Neural cell (in vitro differentiated cells): ENCODE measurements around the gene PAOX. TPM values are rescaled to one million over a fixed set of nuclear protein-coding genes. Genes with fewer than 3 reads are reported as not detected.

Experiments
- H2AFZ ChIP-seq: fragments of 200-600, 300-800 bp; sonication (generic), shearing (Covaris generic); 2 replicates; pipeline ENCODE4 v1.6.0; 2014; ENCODE audit warnings: low read depth, mild to moderate bottlenecking, antibody characterized with exemption, low read length, moderate library complexity
- H3F3A ChIP-seq: fragments of 200-600 bp; shearing (Covaris generic); 2 replicates; pipeline ENCODE4 v1.6.1; 2016; ENCODE audit warnings: mild to moderate bottlenecking, moderate library complexity, mixed read lengths, antibody characterized with exemption, low read length; ENCODE audit not compliant: insufficient read depth, poor library complexity, severe bottlenecking
- H3K27ac ChIP-seq: fragments of 200-600, 300-800 bp; sonication (generic), shearing (Covaris generic); 2 replicates; pipeline ENCODE4 v1.5.1; 2014; ENCODE audit warnings: mild to moderate bottlenecking, low read length, moderate library complexity
- H3K27me3 ChIP-seq: fragments of 300-800, 200-600 bp; sonication (generic), shearing (Covaris generic); 2 replicates; pipeline ENCODE4 v1.6.0; 2014; ENCODE audit warnings: mild to moderate bottlenecking, low read depth, low read length, moderate library complexity; ENCODE audit not compliant: insufficient read depth
- H3K36me3 ChIP-seq: fragments of 300-800, 200-600 bp; sonication (generic), shearing (Covaris generic); 2 replicates; pipeline ENCODE4 v1.5.1; 2014; ENCODE audit warnings: mild to moderate bottlenecking, antibody characterized with exemption, low read length, moderate library complexity; ENCODE audit not compliant: insufficient read depth
- H3K4me2 ChIP-seq: fragments of 300-800, 200-600 bp; sonication (generic), shearing (Covaris generic); 2 replicates; pipeline ENCODE4 v1.6.0; 2014; ENCODE audit warnings: mild to moderate bottlenecking, low read length
- H3K4me3 ChIP-seq: fragments of 300-800, 200-600 bp; sonication (generic), shearing (Covaris generic); 2 replicates; pipeline ENCODE4 v1.5.1; 2014; ENCODE audit warnings: mild to moderate bottlenecking, low read length, moderate library complexity
- H3K79me2 ChIP-seq: fragments of 200-600 bp; shearing (Covaris generic); replicated peaks from 2 replicates; pipeline ENCODE4 v1.6.0; 2014; ENCODE audit warnings: mild to moderate bottlenecking, low read length, moderate library complexity; ENCODE audit not compliant: insufficient read depth
- H3K9ac ChIP-seq: fragments of 300-800, 200-600 bp; sonication (generic), shearing (Covaris generic); 2 replicates; pipeline ENCODE4 v1.6.1; 2016; ENCODE audit warnings: mild to moderate bottlenecking, low read length, mixed read lengths
- H3K9me2 ChIP-seq: fragments of 200-600 bp; shearing (Covaris generic); 2 replicates; pipeline ENCODE4 v1.6.1; 2016; ENCODE audit warnings: mild to moderate bottlenecking, low read length, mixed read lengths; ENCODE audit not compliant: insufficient read depth
- H3K9me3 ChIP-seq: fragments of 200-600, 300-800 bp; sonication (generic), shearing (Covaris generic); 2 replicates; pipeline ENCODE4 v1.6.1; 2016; ENCODE audit warnings: mild to moderate bottlenecking, mixed run types, low read length, moderate library complexity, mixed read lengths
- H4K20me1 ChIP-seq: fragments of 200-600 bp; shearing (Covaris generic); 2 replicates; pipeline ENCODE4 v1.6.1; 2016; ENCODE audit warnings: mild to moderate bottlenecking, mixed run types; ENCODE audit not compliant: insufficient read depth
- EP300 ChIP-seq: fragments of 450-650 bp; conservative IDR thresholded peaks from 2 replicates; pipeline ENCODE4 v1.6.1; 2014; ENCODE audit warnings: antibody characterized with exemption, mild to moderate bottlenecking, moderate library complexity; ENCODE audit not compliant: poor library complexity, severe bottlenecking
- EZH2 ChIP-seq: fragments of 200-600, 300-800 bp; shearing (Covaris generic), sonication (generic); IDR thresholded peaks from 2 replicates; pipeline ENCODE4 v1.6.1; 2014; ENCODE audit warnings: antibody characterized with exemption, low read length, borderline replicate concordance, mild to moderate bottlenecking; ENCODE audit not compliant: insufficient read depth, poor library complexity, severe bottlenecking
- MXI1 ChIP-seq: fragments of 450-650 bp; conservative IDR thresholded peaks from 2 replicates; pipeline ENCODE4 v1.6.1; 2014; ENCODE audit warnings: antibody characterized with exemption, mild to moderate bottlenecking; ENCODE audit not compliant: poor library complexity, severe bottlenecking
- POLR2AphosphoS5 ChIP-seq: IDR thresholded peaks from 2 replicates; pipeline ENCODE4 v1.6.1; 2012
- RAD21 ChIP-seq: fragments of 450-650 bp; conservative IDR thresholded peaks from 2 replicates; pipeline ENCODE4 v1.6.1; 2014; ENCODE audit warnings: antibody characterized with exemption, mild to moderate bottlenecking, moderate library complexity
- REST ChIP-seq: IDR thresholded peaks from 2 replicates; pipeline ENCODE4 v1.6.1; 2012; ENCODE audit warnings: borderline replicate concordance
- SMC3 ChIP-seq: fragments of 450-650 bp; conservative IDR thresholded peaks from 2 replicates; pipeline ENCODE4 v1.6.1; 2014; ENCODE audit warnings: antibody characterized with exemption, mild to moderate bottlenecking, moderate library complexity; ENCODE audit not compliant: poor library complexity
- TAF1 ChIP-seq: IDR thresholded peaks from 2 replicates; pipeline ENCODE4 v1.6.1; 2012; ENCODE audit warnings: low read depth
- polyA plus RNA-seq: library from polyadenylated mRNA; depleted of rRNA; stranded (reverse); fragments of >200 nt; gene quantifications from 2 replicates; pipeline ENCODE4 v1.2.3, GENCODE V29; 2014
- TF ChIP-seq, protein P1 (sequence below): fragments of 450-650 bp; IDR thresholded peaks from 2 replicates; pipeline ENCODE4 v1.5.1; 2014; ENCODE audit warnings: antibody characterized with exemption, mild to moderate bottlenecking, moderate library complexity; ENCODE audit not compliant: poor library complexity, severe bottlenecking

PAOX gene
- polyA plus RNA-seq, 1 donor from 2014 or later = 3.0 TPM

DNA sequence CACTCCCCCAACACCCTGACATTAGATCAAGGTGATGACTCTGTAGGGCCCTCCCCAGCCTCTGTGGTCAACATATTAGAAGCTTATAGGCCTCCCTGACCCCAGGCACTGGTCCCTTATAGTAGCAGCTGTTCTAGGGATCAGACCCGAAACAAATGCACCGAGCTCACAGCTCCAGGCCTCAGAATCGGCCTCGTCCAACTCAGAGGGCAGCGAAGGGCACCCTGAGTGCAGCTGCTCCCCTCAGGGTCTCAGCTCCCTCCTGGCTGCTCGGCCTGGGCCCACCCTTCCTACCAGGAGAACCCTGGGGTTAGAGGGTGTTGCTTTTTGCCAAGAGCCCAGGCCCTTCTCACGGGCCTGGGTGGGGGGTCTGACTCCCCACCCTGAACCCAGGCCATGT, 10.9 kb upstream of the PAOX start:
- Histone ChIP-seq H3K79me2 (peaks cover 4% of the 10 kb centered on the region), H3K9me3 (no peaks in the 10 kb centered on the region), H3K27ac (no peak overlapping the region), H4K20me1 (no peaks in the 10 kb centered on the region), H3K36me3 (no peaks in the 10 kb centered on the region), H3F3A (no peaks in the 10 kb centered on the region), H3K9me2 (no peaks in the 10 kb centered on the region), H3K4me2 (no peak overlapping the region), H3K27me3 (no peaks in the 10 kb centered on the region), H2AFZ (no peak overlapping the region), H3K4me3 (no peak overlapping the region), H3K9ac (no peak overlapping the region)
- TF ChIP-seq RAD21 = no peak
- no peak for TF ChIP-seq SMC3
- TF ChIP-seq POLR2AphosphoS5 = no peak
- TF ChIP-seq EZH2 = no peak
- no peak for TF ChIP-seq EP300
- TF ChIP-seq TAF1 = no peak
- TF ChIP-seq REST = no peak
- TF ChIP-seq MXI1 = no peak
- TF ChIP-seq, protein P1, sequence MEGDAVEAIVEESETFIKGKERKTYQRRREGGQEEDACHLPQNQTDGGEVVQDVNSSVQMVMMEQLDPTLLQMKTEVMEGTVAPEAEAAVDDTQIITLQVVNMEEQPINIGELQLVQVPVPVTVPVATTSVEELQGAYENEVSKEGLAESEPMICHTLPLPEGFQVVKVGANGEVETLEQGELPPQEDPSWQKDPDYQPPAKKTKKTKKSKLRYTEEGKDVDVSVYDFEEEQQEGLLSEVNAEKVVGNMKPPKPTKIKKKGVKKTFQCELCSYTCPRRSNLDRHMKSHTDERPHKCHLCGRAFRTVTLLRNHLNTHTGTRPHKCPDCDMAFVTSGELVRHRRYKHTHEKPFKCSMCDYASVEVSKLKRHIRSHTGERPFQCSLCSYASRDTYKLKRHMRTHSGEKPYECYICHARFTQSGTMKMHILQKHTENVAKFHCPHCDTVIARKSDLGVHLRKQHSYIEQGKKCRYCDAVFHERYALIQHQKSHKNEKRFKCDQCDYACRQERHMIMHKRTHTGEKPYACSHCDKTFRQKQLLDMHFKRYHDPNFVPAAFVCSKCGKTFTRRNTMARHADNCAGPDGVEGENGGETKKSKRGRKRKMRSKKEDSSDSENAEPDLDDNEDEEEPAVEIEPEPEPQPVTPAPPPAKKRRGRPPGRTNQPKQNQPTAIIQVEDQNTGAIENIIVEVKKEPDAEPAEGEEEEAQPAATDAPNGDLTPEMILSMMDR = no peak

- TF ChIP-seq POLR2AphosphoS5 (no peak), RAD21 (no peak), EP300 (no peak), TAF1 (no peak), SMC3 (no peak), REST (no peak), EZH2 (no peak), MXI1 (no peak)
- TF ChIP-seq, protein P1 = no peak
- Histone ChIP-seq H2AFZ (no peak overlapping the region), H4K20me1 (no peaks in the 10 kb centered on the region), H3K9ac (no peak overlapping the region), H3K9me3 (no peaks in the 10 kb centered on the region), H3K27ac (no peak overlapping the region), H3K36me3 (no peaks in the 10 kb centered on the region), H3K79me2 (peaks cover 4% of the 10 kb centered on the region), H3K9me2 (no peaks in the 10 kb centered on the region), H3F3A (no peaks in the 10 kb centered on the region), H3K4me3 (no peak overlapping the region), H3K27me3 (no peaks in the 10 kb centered on the region), H3K4me2 (no peak overlapping the region)
Observed at GRCh38 chr10:133370030-133370786, 8.9 kb upstream of the PAOX start.
